RWPE2 (cell line): Measurements from ENCODE around the gene CTNNA2.

Experiments used
- ATAC-seq: fragments of 200-7000 bp; cut with Tn5 transposase; 3 replicates; pipeline ENCODE4 v1.9.1; 2021; ENCODE audit warnings: low read depth
- DNase-seq: peaks from one replicate; pipeline ENCODE4 v3.0.0-alpha.2; 2020; ENCODE audit warnings: low spot score
- H3K27ac ChIP-seq: fragments of 450-650 bp; 2 replicates; pipeline ENCODE4 v1.5.1; 2017; ENCODE audit warnings: mild to moderate bottlenecking; ENCODE audit not compliant: poor library complexity, severe bottlenecking
- H3K27me3 ChIP-seq: fragments of 250-450 bp; sonication (Bioruptor Pico); 2 replicates; pipeline ENCODE4 v1.5.1; 2021; ENCODE audit warnings: mild to moderate bottlenecking, moderate library complexity; ENCODE audit not compliant: insufficient read depth, poor library complexity, severe bottlenecking
- H3K36me3 ChIP-seq: fragments of 250-450 bp; sonication (Bioruptor Pico); 2 replicates; pipeline ENCODE4 v1.5.1; 2020; ENCODE audit warnings: low read depth, mild to moderate bottlenecking, moderate library complexity
- H3K4me1 ChIP-seq: fragments of 250-450 bp; sonication (Bioruptor Pico); 2 replicates; pipeline ENCODE4 v1.5.1; 2021; ENCODE audit warnings: mild to moderate bottlenecking, moderate library complexity; ENCODE audit not compliant: insufficient read depth, poor library complexity, severe bottlenecking
- H3K4me3 ChIP-seq: fragments of 250-450 bp; sonication (Bioruptor Pico); 2 replicates; pipeline ENCODE4 v1.5.1; 2021; ENCODE audit warnings: mild to moderate bottlenecking, moderate library complexity; ENCODE audit not compliant: severe bottlenecking
- H3K9me3 ChIP-seq: fragments of 250-450 bp; sonication (Bioruptor Pico); 2 replicates; pipeline ENCODE4 v1.5.1; 2021; ENCODE audit warnings: mild to moderate bottlenecking, moderate library complexity; ENCODE audit not compliant: severe bottlenecking
- TF ChIP-seq, protein P1 (sequence below): fragments of 450-650 bp; IDR thresholded peaks from one replicate; pipeline ENCODE4 v1.5.1; 2017; ENCODE audit warnings: mild to moderate bottlenecking, moderate library complexity; ENCODE audit not compliant: poor library complexity, severe bottlenecking

CTNNA2 gene

DNA sequence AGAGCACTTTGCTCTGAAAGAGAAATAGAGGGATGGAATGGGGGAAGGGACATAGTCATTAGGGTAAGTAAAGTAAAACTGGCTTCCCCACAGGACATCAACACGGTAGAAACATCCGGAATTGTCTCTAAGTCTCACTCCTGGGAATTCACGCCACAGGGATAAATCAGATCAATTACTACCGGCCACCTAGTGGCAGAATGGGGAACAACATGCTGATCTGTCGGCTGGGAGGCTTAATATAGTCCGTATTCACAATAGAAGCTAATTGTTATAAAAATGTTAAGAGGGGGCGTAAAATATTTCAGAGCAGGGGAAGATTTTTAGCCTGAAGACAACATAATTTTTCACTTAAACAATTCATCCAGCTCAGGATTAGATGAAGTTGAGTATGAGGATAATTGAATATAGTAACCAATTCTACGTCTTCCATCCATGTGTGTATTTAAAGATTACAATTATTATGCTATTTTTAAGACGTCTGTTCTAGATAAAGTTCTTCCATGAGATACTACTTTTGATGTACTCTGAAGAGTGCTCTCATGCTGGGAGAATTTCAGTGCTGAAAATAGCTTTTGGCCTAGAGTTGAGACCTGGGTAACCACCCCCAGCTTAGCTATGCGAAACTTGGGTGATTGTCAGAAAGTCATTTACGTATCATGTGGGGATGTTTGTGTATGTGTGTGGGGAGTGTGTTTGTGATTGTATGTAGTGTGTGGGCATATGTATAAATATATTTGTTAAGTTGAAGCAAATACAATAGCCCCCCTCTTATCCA is 726.0 kb downstream of the CTNNA2 start:
- TF ChIP-seq, protein P1, sequence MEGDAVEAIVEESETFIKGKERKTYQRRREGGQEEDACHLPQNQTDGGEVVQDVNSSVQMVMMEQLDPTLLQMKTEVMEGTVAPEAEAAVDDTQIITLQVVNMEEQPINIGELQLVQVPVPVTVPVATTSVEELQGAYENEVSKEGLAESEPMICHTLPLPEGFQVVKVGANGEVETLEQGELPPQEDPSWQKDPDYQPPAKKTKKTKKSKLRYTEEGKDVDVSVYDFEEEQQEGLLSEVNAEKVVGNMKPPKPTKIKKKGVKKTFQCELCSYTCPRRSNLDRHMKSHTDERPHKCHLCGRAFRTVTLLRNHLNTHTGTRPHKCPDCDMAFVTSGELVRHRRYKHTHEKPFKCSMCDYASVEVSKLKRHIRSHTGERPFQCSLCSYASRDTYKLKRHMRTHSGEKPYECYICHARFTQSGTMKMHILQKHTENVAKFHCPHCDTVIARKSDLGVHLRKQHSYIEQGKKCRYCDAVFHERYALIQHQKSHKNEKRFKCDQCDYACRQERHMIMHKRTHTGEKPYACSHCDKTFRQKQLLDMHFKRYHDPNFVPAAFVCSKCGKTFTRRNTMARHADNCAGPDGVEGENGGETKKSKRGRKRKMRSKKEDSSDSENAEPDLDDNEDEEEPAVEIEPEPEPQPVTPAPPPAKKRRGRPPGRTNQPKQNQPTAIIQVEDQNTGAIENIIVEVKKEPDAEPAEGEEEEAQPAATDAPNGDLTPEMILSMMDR = peak; percentile 80
- Histone ChIP-seq H3K9me3 (no peaks in the 10 kb centered on the region), H3K4me1 (no peaks in the 10 kb centered on the region), H3K36me3 (no peaks in the 10 kb centered on the region), H3K27ac (no peak overlapping the region), H3K4me3 (no peak overlapping the region), H3K27me3 (peaks cover 4% of the 10 kb centered on the region)
- ATAC-seq (peak; percentile 70), DNase-seq (no peak)

DNA sequence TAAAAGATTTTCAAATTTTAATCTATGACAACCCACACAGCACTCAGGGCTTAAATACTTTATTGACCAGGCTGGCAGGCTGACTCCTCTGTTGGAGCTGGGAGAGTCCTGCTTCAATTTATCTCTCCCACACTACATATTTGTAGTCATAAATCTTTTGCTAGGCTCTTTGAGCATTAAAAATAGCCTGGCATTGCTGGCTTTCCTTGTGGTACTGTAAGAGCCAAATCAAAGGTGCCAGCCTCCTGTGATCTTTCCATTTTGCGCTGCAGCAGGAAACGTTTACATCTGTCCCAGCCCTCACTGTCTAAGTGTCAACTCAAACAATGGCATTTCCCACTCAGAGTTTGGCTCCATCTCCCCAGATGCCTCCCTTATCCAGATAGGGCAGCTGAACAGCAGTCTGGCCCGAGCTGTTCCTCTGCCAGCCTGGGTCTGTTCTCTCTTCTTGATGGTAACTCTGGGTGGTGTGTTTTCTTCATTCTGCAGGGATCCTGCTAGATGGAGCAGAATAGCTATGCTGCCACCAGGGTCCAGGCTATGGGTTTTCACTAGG is 729.6 kb downstream of the CTNNA2 start:
- TF ChIP-seq, protein P1 = no peak
- Histone ChIP-seq H3K36me3 (no peaks in the 10 kb centered on the region), H3K27ac (no peak overlapping the region), H3K4me3 (no peak overlapping the region), H3K27me3 (peaks cover 6% of the 10 kb centered on the region), H3K4me1 (no peaks in the 10 kb centered on the region), H3K9me3 (no peaks in the 10 kb centered on the region)
- no peak for DNase-seq
- ATAC-seq = no peak

DNA sequence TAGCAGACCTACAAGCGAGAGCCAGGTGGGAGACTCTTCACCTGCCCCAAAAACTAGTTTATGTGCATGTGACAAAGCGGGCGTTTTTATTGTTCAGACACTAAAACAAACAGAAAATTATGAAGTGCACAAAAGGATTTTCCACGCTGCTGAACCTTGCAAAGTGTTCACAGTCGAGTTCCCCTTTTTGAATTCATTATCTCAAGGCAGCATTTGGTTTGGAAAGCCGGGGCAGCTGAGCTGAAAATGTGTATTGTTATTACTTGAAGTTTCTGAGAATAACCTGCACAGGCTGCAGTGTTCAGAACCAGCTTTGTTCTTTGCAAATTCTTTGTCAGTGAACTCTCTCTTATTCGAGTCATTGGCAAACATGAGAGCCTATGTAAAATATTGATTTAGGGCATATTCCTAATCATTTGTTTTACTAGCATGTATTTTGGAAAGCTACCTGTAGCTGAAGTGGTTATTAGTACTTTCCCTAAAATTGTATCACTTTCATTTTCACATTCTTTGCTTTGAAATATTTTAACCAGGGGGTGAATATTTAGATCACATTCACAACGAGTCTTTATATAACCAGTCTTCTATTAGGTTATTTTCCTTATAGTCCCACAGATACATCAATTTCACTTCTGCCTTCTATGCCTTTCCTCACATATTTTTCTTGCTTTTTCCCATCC is 732.2 kb downstream of the CTNNA2 start:
- Histone ChIP-seq H3K36me3 (no peaks in the 10 kb centered on the region), H3K4me3 (no peak overlapping the region), H3K27me3 (peaks cover 6% of the 10 kb centered on the region), H3K4me1 (no peaks in the 10 kb centered on the region), H3K27ac (no peak overlapping the region), H3K9me3 (no peaks in the 10 kb centered on the region)
- TF ChIP-seq, protein P1 = no peak
- ATAC-seq (no peak), DNase-seq (no peak)

DNA sequence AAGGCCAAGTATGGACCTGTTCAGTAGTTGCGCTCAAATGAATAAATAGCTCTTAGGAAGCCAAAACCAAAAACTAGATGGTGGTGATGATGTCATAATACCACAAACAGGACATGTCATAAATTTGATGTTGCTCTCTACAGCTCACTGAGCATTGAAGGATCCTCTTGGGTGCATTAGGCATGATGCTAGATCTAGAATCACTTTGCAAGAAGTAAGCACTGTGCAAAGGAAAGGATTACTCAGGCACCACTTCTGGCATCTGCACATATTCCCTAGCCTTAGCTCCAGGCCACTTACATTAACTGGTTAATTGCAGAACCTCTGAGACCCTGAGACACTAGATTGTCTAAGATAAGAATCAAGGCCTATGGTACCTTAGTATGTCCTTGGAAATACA is 733.7 kb downstream of the CTNNA2 start:
- Histone ChIP-seq H3K27me3 (peaks cover 6% of the 10 kb centered on the region), H3K4me1 (no peaks in the 10 kb centered on the region), H3K9me3 (no peaks in the 10 kb centered on the region), H3K4me3 (no peak overlapping the region), H3K27ac (no peak overlapping the region), H3K36me3 (no peaks in the 10 kb centered on the region)
- ATAC-seq = no peak
- TF ChIP-seq, protein P1 = no peak
- DNase-seq = no peak
